GM11168 (cell line): Measurements from ENCODE around the gene SSX1.
"Not testable (repeated sequence)": the region's sequence is repeated elsewhere in the genome, so short reads cannot be mapped to it uniquely, and the experiment has no call there.

Experiments used
- in situ Hi-C: fragments of 300-500 bp; cut with MboI; formaldehyde crosslinking; loops from one replicate; pipeline ENCODE4 v1.12.0; 2022; ENCODE audit warnings: low sequenced_read_pairs; ENCODE audit not compliant: unreplicated experiment

SSX1 gene, protein sequence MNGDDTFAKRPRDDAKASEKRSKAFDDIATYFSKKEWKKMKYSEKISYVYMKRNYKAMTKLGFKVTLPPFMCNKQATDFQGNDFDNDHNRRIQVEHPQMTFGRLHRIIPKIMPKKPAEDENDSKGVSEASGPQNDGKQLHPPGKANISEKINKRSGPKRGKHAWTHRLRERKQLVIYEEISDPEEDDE

DNA sequence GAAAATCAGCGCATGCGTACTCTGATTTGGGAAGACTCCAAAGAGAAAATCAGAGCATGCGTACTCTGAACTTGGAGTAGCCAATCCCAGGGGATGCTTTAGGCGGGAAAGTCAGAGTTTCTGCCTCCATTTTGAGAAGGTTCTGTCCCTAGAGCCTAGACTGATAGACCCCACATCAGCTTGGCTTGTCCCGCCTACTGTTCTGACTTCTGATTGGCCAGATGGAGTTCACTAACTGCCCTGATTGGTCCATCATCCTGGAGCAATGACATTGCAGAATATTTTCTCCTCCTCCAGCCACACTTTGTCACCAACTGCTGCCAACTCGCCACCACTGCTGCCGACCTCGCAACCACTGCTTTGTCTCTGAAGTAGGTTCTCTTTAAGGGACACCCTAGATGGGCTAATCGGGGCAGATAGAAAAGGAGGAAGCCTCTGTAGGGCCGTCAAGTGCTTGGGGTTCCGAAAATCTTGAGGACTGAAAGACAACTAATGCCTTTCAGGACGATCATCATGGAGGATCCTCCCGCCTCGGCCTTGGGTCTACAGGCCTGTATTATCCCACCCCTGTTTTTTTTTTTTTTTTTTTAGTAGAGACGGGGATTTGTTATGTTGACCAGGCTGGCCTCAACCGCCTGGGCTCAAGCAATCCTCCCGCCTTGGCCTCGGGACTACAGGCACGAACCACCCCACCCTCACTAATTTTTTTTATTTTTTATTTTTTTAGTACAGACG lies at the start of gene SSX1:
TSS of gene SSX1 (plus strand) at position 331 of the 735 bp plus-strand sequence. CDS start 1,850 bp downstream, outside the sequence.
- in situ Hi-C loops, result not testable (repeated sequence)

DNA sequence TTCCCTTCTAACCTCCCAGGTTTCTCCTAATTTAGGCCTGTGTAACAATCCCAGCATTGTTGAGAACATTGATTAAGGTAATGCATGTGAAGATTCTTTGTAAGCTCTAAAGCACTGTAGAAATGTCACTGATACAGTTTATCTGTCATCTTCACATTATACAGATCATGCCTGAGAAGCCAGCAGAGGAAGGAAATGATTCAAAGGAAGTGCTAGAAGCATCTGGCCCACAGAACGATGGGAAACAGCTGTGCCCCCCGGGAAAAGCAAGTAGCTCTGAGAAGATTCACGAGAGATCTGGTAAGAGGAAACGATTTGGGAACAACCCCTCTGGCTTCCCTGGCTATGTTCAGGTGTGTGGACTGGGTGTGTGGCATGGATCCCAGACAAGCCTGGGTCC lies 40.9 kb upstream of the SSX1 start:
- in situ Hi-C loops, result not testable (repeated sequence)

DNA sequence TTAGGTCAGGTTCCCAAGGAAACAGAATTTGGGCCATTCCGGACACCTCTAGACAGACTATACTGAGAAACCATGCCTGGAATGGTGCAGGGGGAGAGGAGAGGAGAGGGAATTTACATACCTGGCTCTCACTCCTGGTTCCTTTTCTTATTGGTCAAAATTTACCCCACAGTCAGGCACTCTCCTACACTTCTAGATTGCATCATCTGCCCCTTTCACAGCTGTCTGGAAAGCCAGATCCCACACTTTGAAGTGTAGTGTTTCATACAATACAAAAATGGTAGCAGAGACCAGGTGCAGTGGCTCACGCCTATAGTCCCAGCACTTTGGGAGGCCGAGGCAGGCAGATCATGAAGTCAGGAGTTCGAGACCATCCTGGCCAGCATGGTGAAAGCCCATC lies 31.0 kb upstream of the SSX1 start:
- in situ Hi-C loops, result not testable (repeated sequence)

DNA sequence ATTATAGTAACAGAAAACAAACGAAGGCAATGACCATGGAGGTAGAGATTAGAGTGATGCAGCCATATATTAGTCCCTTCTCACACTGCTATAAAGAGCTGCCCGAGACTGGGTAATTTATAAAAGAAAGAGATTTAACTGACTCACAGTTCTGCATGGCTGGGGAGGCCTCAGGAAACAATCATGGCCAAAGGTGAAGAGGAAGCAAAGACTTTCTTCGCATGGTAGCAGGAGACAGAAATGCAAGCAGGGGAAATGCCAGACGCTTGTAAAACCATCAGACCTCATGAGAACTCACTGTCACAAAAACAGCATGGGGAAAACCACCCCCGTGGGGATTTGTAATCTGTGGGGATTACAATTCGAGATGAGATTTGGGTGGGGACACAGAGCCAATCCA lies 2.2 kb upstream of the SSX1 start:
- in situ Hi-C loops, result not testable (repeated sequence)

DNA sequence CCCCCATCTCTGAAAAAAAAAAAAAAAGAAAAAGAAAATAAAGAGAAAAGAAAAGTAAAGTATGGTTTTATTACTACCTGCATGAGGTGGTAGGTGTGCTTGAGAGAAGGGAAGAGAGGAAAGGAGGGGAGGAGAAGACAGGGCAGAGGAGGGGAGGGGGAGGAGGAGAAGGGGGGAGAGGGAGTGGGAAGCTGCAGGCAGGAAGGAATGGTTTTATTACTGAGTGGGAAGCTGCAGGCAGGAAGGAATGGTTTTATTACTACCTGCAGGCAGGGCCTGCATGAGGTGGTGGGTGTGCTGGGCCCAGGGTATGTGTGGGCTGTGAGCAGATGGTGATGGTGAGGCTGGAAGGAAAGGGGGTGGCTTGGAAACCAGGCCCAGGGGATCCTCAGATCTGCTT lies 19.2 kb downstream of the SSX1 start:
- in situ Hi-C loops, result not testable (repeated sequence)

DNA sequence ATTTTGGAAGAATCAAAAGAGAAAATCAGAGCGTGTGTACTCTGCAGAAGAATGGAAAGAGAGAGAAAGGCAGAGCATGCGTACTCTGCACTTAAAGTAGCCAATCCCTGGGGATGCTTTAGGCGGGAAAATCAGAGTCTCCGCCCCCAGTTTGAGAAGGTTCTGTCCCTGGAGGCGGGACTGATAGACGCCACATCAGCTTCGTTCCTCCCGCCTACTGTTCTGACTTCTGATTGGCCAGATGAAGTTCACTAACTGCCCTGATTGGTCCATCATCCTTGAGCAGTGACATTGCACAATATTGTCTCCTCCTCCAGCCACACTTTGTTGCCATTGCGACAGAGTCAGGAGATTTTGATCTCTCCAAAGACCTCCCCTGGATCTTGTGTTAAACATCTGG lies 23.8 kb downstream of the SSX1 start:
- in situ Hi-C loops, result no loop called here

DNA sequence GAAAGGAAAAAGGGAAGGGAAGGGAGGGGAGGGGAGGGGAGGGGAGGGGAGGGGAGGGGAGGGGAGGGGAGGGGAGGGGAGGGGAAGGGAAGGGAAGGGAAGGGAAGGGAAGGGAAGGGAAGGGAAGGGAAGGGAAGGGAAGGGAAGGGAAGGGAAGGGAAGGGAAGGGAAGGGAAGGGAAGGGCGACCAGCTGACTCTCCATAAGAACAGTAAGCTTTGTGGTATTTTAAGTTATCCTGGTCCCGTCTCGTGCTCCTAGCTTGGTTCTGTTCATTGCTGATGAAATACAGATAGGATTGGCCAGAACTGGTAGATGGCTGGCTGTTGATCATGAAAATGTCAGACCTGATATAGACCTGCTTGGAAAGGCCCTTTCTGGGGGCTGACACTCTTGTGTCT lies 25.5 kb downstream of the SSX1 start:
- in situ Hi-C loops, result not testable (repeated sequence)

DNA sequence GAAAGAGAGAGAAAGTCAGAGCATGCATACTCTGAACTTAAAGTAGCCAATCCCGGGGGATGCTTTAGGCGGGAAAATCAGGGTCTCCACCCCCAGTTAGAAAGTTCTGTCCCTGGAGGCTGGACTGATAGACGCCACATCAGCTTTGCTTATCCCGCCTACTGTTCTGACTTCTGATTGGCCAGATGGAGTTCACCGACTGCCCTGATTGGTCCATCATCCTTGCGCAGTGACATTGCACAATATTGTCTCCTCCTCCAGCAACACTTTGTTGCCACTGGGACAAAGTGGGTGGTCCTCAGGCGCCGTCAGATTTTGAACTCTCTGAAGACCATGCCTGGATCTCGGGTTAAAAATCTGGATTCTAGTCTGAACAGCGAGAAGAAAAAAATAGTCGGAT lies 51.0 kb downstream of the SSX1 start:
- in situ Hi-C loops, result no loop called here

DNA sequence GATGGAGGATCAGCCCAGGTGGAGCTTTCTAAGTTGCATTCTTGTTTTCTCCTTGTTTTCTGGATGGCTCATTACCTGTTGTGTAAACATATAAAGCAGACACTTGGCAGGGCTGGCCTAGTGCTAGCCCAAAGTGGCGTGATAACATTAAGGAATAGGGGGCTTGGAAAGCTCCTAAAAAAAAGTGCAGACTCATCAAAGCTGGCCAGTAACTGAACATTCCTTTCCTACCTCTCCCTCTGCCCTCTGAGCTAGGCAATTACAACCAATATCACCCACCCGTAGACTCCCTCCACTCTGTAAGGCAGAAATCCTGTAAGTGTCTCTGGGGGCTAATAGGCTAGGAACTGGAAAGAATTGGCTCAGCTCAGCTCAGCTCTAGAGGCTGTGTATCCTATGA lies 58.8 kb downstream of the SSX1 start:
- in situ Hi-C loops, result not testable (repeated sequence)
